Caco-2 (cell line): ENCODE data around the gene ITPRIP. TPM values are rescaled to one million over a fixed set of nuclear protein-coding genes. Genes with fewer than 3 reads are reported as not detected.

Source experiments
- BruUV-seq: library from RNA; stranded (reverse); fragments of 400-500 nt; replicated peaks from 2 replicates; lab custom pipeline; 2021; lab: Mats Ljungman, UMichigan
- CTCF ChIA-PET: fragments of 300-600 bp; sonication (Branson Sonifier 250); formaldehyde crosslinking; loops from one replicate; lab custom pipeline; 2022; ENCODE audit warnings: antibody characterized with exemption; lab: Charles Lee
- POLR2A ChIA-PET: fragments of 300-600 bp; sonication (Branson Sonifier 250); formaldehyde crosslinking; loops from one replicate; lab custom pipeline; 2022; ENCODE audit warnings: antibody characterized with exemption; lab: Charles Lee
- DNase-seq, 2 experiments: peaks; one replicate each; pipeline versions ENCODE4 v3.0.0 to v3.0.0-alpha.2; 2020 to 2022
- H3K27me3 ChIP-seq: replicated peaks from 2 replicates; pipeline ENCODE4 v1.6.0; 2011; ENCODE audit warnings: low read length; ENCODE audit not compliant: control insufficient read depth, insufficient read depth
- H3K36me3 ChIP-seq: 2 replicates; pipeline ENCODE4 v1.5.1; 2011; ENCODE audit warnings: low read length; ENCODE audit not compliant: control insufficient read depth, insufficient read depth
- H3K4me1 ChIP-seq: fragments of 250-450 bp; sonication (Bioruptor Pico); 2 replicates; pipeline ENCODE4 v1.5.1; 2020; ENCODE audit warnings: mild to moderate bottlenecking
- H3K4me3 ChIP-seq: 2 replicates; pipeline ENCODE4 v1.5.1; 2011; ENCODE audit warnings: low read depth, mild to moderate bottlenecking, control low read depth, low read length
- H3K9me3 ChIP-seq: fragments of 250-450 bp; sonication (Bioruptor Pico); 2 replicates; pipeline ENCODE4 v1.5.1; 2020; ENCODE audit warnings: mild to moderate bottlenecking, moderate library complexity
- H3K27ac Mint-ChIP-seq: one replicate; pipeline ENCODE4 v1.8.0; 2022; ENCODE audit warnings: mixed read lengths; ENCODE audit not compliant: unreplicated experiment
- H3K27me3 Mint-ChIP-seq: one replicate; pipeline ENCODE4 v1.8.0; 2022; ENCODE audit warnings: mixed read lengths; ENCODE audit not compliant: insufficient read depth, unreplicated experiment
- H3K36me3 Mint-ChIP-seq: one replicate; pipeline ENCODE4 v1.8.0; 2022; ENCODE audit warnings: mild to moderate bottlenecking, mixed read lengths; ENCODE audit not compliant: insufficient read depth, unreplicated experiment
- H3K4me1 Mint-ChIP-seq: one replicate; pipeline ENCODE4 v1.8.0; 2022; ENCODE audit warnings: low read depth, mixed read lengths; ENCODE audit not compliant: unreplicated experiment
- H3K4me3 Mint-ChIP-seq: one replicate; pipeline ENCODE4 v1.8.0; 2022; ENCODE audit warnings: mild to moderate bottlenecking, moderate library complexity, mixed read lengths; ENCODE audit not compliant: unreplicated experiment
- H3K9me3 Mint-ChIP-seq: one replicate; pipeline ENCODE4 v1.8.0; 2022; ENCODE audit warnings: mixed read lengths; ENCODE audit not compliant: unreplicated experiment
- CTCF ChIP-seq, 2 experiments: fragments of 200-600 bp in 1 of 2; IDR thresholded peaks; 1 replicate in 1 of 2; 2 replicates in 1 of 2; pipeline versions ENCODE4 v1.5.1 to v1.8.0; 2011 to 2022; ENCODE audit warnings: antibody characterized with exemption in 1 of 2, control low read depth in 1 of 2, inconsistent platforms in 1 of 2, low read depth in 1 of 2, low read length in 1 of 2, mild to moderate bottlenecking in 1 of 2, moderate library complexity in 1 of 2; ENCODE audit not compliant: insufficient read depth in 1 of 2, severe bottlenecking in 1 of 2, unreplicated experiment in 1 of 2
- intact Hi-C: fragments of 100-400 bp; cut with micrococcal nuclease; formaldehyde crosslinking; loops from one replicate; pipeline ENCODE4 v1.10.0; 2022; ENCODE audit not compliant: unreplicated experiment
- microRNA-seq: library from miRNA; unstranded; fragments of <30 nt; microRNA quantifications from one replicate; pipeline ENCODE4 v1.2.0, GENCODE V29; 2022
- total RNA-seq: library from RNA; stranded (reverse); gene quantifications from 2 replicates; pipeline ENCODE4 v1.2.3, GENCODE V29; 2022

Gene ITPRIP
- total RNA-seq, 1 experiment from 2014 or later, result 3.1 TPM

GRCh38 chr10:104262055-104262454 is 76.2 kb downstream of the ITPRIP start:
- intact Hi-C loops, result no loop called here
- CTCF ChIA-PET, result no interaction called here
- no peaks in the 10 kb centered on the region for H3K27me3 Mint-ChIP-seq
- no peak for TF ChIP-seq CTCF (IDR thresholded peaks at IDR 0.05; ENCODE audit: insufficient read depth in 1 of 2, low read depth in 1 of 2, low read length in 1 of 2, severe bottlenecking in 1 of 2, unreplicated experiment in 1 of 2)
- no peaks in the 10 kb centered on the region for H3K9me3 Mint-ChIP-seq
- Histone ChIP-seq H3K9me3 (no peaks in the 10 kb centered on the region), H3K4me3 (no peak overlapping the region), H3K27me3 (no peaks in the 10 kb centered on the region), H3K36me3 (peaks cover 5% of the 10 kb centered on the region; the same call in 1 of the 2 replicates), H3K4me1 (peaks cover 25% of the 10 kb centered on the region)
- no TSS peak for BruUV-seq
- no peak for DNase-seq
- H3K4me1 Mint-ChIP-seq, result peaks cover 11% of the 10 kb centered on the region
- POLR2A ChIA-PET, result interaction anchor here (0.8 kb wide), 1 partner anchor 9 kb away, joined by 3 read pairs; no protein-coding TSS in a partner anchor
- H3K4me3 Mint-ChIP-seq, result no peak overlapping the region
- no peak overlapping the region for H3K27ac Mint-ChIP-seq
- H3K36me3 Mint-ChIP-seq, result peaks cover 79% of the 10 kb centered on the region

GRCh38 chr10:104260775-104261115 is 77.5 kb downstream of the ITPRIP start:
- POLR2A ChIA-PET, result no interaction called here
- H3K36me3 ChIP-seq, result peaks cover 5% of the 10 kb centered on the region; the same call in 1 of the 2 replicates
- H3K4me1 Mint-ChIP-seq, result peaks cover 11% of the 10 kb centered on the region
- no peak overlapping the region for H3K4me3 ChIP-seq
- peaks cover 66% of the 10 kb centered on the region for H3K36me3 Mint-ChIP-seq
- DNase-seq, result no peak
- no peaks in the 10 kb centered on the region for H3K27me3 Mint-ChIP-seq
- no peaks in the 10 kb centered on the region for H3K27me3 ChIP-seq
- CTCF ChIA-PET, result no interaction called here
- no TSS peak for BruUV-seq
- H3K9me3 Mint-ChIP-seq, result no peaks in the 10 kb centered on the region
- TF ChIP-seq CTCF (IDR thresholded peaks at IDR 0.05; ENCODE audit: insufficient read depth in 1 of 2, low read depth in 1 of 2, low read length in 1 of 2, severe bottlenecking in 1 of 2, unreplicated experiment in 1 of 2), result no peak
- intact Hi-C loops, result no loop called here
- H3K4me3 Mint-ChIP-seq, result no peak overlapping the region
- peaks cover 35% of the 10 kb centered on the region for H3K4me1 ChIP-seq
- no peaks in the 10 kb centered on the region for H3K9me3 ChIP-seq
- no peak overlapping the region for H3K27ac Mint-ChIP-seq

- DNase-seq, result no peak
- Mint-ChIP-seq H3K4me3 (no peak overlapping the region), H3K36me3 (peaks cover 60% of the 10 kb centered on the region), H3K27ac (no peak overlapping the region), H3K9me3 (no peaks in the 10 kb centered on the region), H3K27me3 (no peaks in the 10 kb centered on the region), H3K4me1 (peaks cover 11% of the 10 kb centered on the region)
- ChIA-PET POLR2A (no interaction called here), CTCF (no interaction called here)
- Histone ChIP-seq H3K4me3 (no peak overlapping the region), H3K27me3 (no peaks in the 10 kb centered on the region), H3K9me3 (no peaks in the 10 kb centered on the region), H3K4me1 (peaks cover 32% of the 10 kb centered on the region), H3K36me3 (peaks cover 3% of the 10 kb centered on the region; the same call in 1 of the 2 replicates)
- TF ChIP-seq CTCF (IDR thresholded peaks at IDR 0.05; ENCODE audit: insufficient read depth in 1 of 2, low read depth in 1 of 2, low read length in 1 of 2, severe bottlenecking in 1 of 2, unreplicated experiment in 1 of 2), result no peak
- no TSS peak for BruUV-seq
- intact Hi-C loops, result no loop called here
Measured at GRCh38 chr10:104259999-104260774, 78.1 kb downstream of the ITPRIP start.

Small RNA genes lying within 50 kb of the gene (microRNA-seq; reads per million reads assigned to microRNA genes)
- 3.0 reads per million, percentile 19 among the genes with 10 or more reads in this experiment for gene MIR4482

Other genes starting within 250 kb of the ITPRIP start
- 7.3 and 8.7 TPM in 2 replicates for gene SFR1, start 216.3 kb downstream of the ITPRIP start, total RNA-seq
- gene CFAP43, start 106.1 kb downstream of the ITPRIP start, total RNA-seq, result 0.52 and 0.77 TPM in 2 replicates
- 167 and 182 TPM in 2 replicates for gene GSTO1, start 83.6 kb downstream of the ITPRIP start, total RNA-seq
- gene GSTO2, start 69.3 kb downstream of the ITPRIP start, total RNA-seq, result 1.1 and 1.4 TPM in 2 replicates
- not detected in 2 replicates for gene CFAP58, start 15.4 kb upstream of the ITPRIP start, total RNA-seq